MM.1S (cell line): ENCODE measurements around the gene KIZ.

Experiments
- DNase-seq: peaks from one replicate; pipeline ENCODE4 v3.0.0-alpha.2; 2015
- H2AFZ ChIP-seq: fragments of 300-600 bp; sonication (generic); 2 replicates; pipeline ENCODE4 v1.6.0; 2016; ENCODE audit warnings: antibody characterized with exemption, low read length
- H3F3A ChIP-seq: fragments of 300-600 bp; sonication (generic); 2 replicates; pipeline ENCODE4 v1.6.1; 2016; ENCODE audit warnings: mild to moderate bottlenecking, antibody characterized with exemption, low read length, moderate library complexity, mixed read lengths; ENCODE audit not compliant: insufficient read depth
- H3K27ac ChIP-seq: fragments of 300-600 bp; sonication (generic); 2 replicates; pipeline ENCODE4 v1.5.1; 2016; ENCODE audit warnings: mild to moderate bottlenecking, low read length
- H3K27me3 ChIP-seq: fragments of 300-600 bp; sonication (generic); replicated peaks from 2 replicates; pipeline ENCODE4 v1.6.0; 2016; ENCODE audit warnings: low read length; ENCODE audit not compliant: insufficient read depth
- H3K36me3 ChIP-seq: fragments of 300-600 bp; sonication (generic); replicated peaks from 2 replicates; pipeline ENCODE4 v1.6.1; 2016; ENCODE audit warnings: mild to moderate bottlenecking, low read length, mixed read lengths; ENCODE audit not compliant: insufficient read depth
- H3K4me1 ChIP-seq: fragments of 300-600 bp; sonication (generic); 2 replicates; pipeline ENCODE4 v1.6.1; 2016; ENCODE audit warnings: low read length, mixed read lengths
- H3K4me2 ChIP-seq: fragments of 300-600 bp; sonication (generic); 2 replicates; pipeline ENCODE4 v1.6.0; 2016; ENCODE audit warnings: low read depth, low read length
- H3K4me3 ChIP-seq: fragments of 300-600 bp; sonication (generic); 2 replicates; pipeline ENCODE4 v1.5.1; 2016; ENCODE audit warnings: low read length, mixed read lengths
- H3K79me2 ChIP-seq: fragments of 300-600 bp; sonication (generic); 2 replicates; pipeline ENCODE4 v1.6.1; 2016; ENCODE audit warnings: mixed run types, low read length, mixed read lengths
- H3K9ac ChIP-seq: fragments of 300-600 bp; sonication (generic); 2 replicates; pipeline ENCODE4 v1.6.1; 2016; ENCODE audit warnings: low read length, mixed read lengths
- H3K9me2 ChIP-seq: fragments of 300-600 bp; sonication (generic); replicated peaks from 2 replicates; pipeline ENCODE4 v1.6.1; 2016; ENCODE audit warnings: mild to moderate bottlenecking, low read length, mixed read lengths; ENCODE audit not compliant: insufficient read depth
- H3K9me3 ChIP-seq: fragments of 300-600 bp; sonication (generic); replicated peaks from 2 replicates; pipeline ENCODE4 v1.6.1; 2016; ENCODE audit warnings: mild to moderate bottlenecking, low read length, mixed read lengths; ENCODE audit not compliant: insufficient read depth
- H4K20me1 ChIP-seq: fragments of 300-600 bp; sonication (generic); 2 replicates; pipeline ENCODE4 v1.6.1; 2016; ENCODE audit warnings: mild to moderate bottlenecking, low read length, moderate library complexity, mixed read lengths; ENCODE audit not compliant: insufficient read depth
- CTCF ChIP-seq: fragments of 300-600 bp; sonication (generic); IDR thresholded peaks from 2 replicates; pipeline ENCODE4 v1.5.1; 2016; ENCODE audit warnings: antibody characterized with exemption, low read length, mixed read lengths
- EZH2 ChIP-seq: fragments of 300-600 bp; sonication (generic); optimal IDR thresholded peaks from 2 replicates; pipeline ENCODE3; 2017; ENCODE audit warnings: low read depth, mild to moderate bottlenecking, antibody characterized with exemption, low read length, mixed read lengths
- EZH2phosphoT487 ChIP-seq: fragments of 300-600 bp; sonication (generic); IDR thresholded peaks from 2 replicates; pipeline ENCODE4 v1.6.1; 2018; ENCODE audit warnings: antibody characterized with exemption, low read length

KIZ gene

GRCh38 chr20:21209668-21210067, 83.8 kb downstream of the KIZ start:
- no peak overlapping the region for H3K9ac ChIP-seq
- H3K79me2 ChIP-seq: no peaks in the 10 kb centered on the region
- H4K20me1 ChIP-seq: no peaks in the 10 kb centered on the region
- no peak overlapping the region for H3K27ac ChIP-seq
- no peaks in the 10 kb centered on the region for H3K4me1 ChIP-seq
- DNase-seq: no peak
- H3K4me3 ChIP-seq: no peak overlapping the region
- no peak overlapping the region for H2AFZ ChIP-seq
- no peaks in the 10 kb centered on the region for H3K36me3 ChIP-seq
- H3K27me3 ChIP-seq: no peaks in the 10 kb centered on the region
- TF ChIP-seq CTCF: no peak
- no peak for TF ChIP-seq EZH2
- TF ChIP-seq EZH2phosphoT487: no peak
- no peaks in the 10 kb centered on the region for H3K9me2 ChIP-seq
- H3F3A ChIP-seq: no peaks in the 10 kb centered on the region
- no peaks in the 10 kb centered on the region for H3K9me3 ChIP-seq
- no peak overlapping the region for H3K4me2 ChIP-seq

- no peaks in the 10 kb centered on the region for H3K4me1 ChIP-seq
- H2AFZ ChIP-seq: no peak overlapping the region
- H3K9me2 ChIP-seq: no peaks in the 10 kb centered on the region
- no peak for DNase-seq
- H4K20me1 ChIP-seq: no peaks in the 10 kb centered on the region
- H3K79me2 ChIP-seq: no peaks in the 10 kb centered on the region
- no peak overlapping the region for H3K4me2 ChIP-seq
- H3K36me3 ChIP-seq: no peaks in the 10 kb centered on the region
- no peak overlapping the region for H3K4me3 ChIP-seq
- no peak for TF ChIP-seq CTCF
- TF ChIP-seq EZH2: no peak
- H3K27ac ChIP-seq: no peak overlapping the region
- no peak overlapping the region for H3K9ac ChIP-seq
- H3K27me3 ChIP-seq: no peaks in the 10 kb centered on the region
- H3F3A ChIP-seq: no peaks in the 10 kb centered on the region
- H3K9me3 ChIP-seq: no peaks in the 10 kb centered on the region
These were observed 87.8 kb downstream of the KIZ start for GRCh38 chr20:21213691-21214090.

- no peaks in the 10 kb centered on the region for H3F3A ChIP-seq
- H3K4me1 ChIP-seq: no peaks in the 10 kb centered on the region
- no peak overlapping the region for H2AFZ ChIP-seq
- TF ChIP-seq CTCF (no peak), EZH2 (no peak), EZH2phosphoT487 (no peak)
- H3K4me2 ChIP-seq: no peak overlapping the region
- no peak overlapping the region for H3K9ac ChIP-seq
- no peaks in the 10 kb centered on the region for H3K27me3 ChIP-seq
- H3K36me3 ChIP-seq: no peaks in the 10 kb centered on the region
- H3K4me3 ChIP-seq: no peak overlapping the region
- H3K79me2 ChIP-seq: no peaks in the 10 kb centered on the region
- no peaks in the 10 kb centered on the region for H4K20me1 ChIP-seq
- DNase-seq: no peak
- H3K9me2 ChIP-seq: no peaks in the 10 kb centered on the region
- H3K9me3 ChIP-seq: no peaks in the 10 kb centered on the region
- H3K27ac ChIP-seq: no peak overlapping the region
These were observed 88.5 kb downstream of the KIZ start for GRCh38 chr20:21214431-21214830.

- H3K4me1 ChIP-seq: no peaks in the 10 kb centered on the region
- H3K27me3 ChIP-seq: no peaks in the 10 kb centered on the region
- no peak overlapping the region for H3K4me2 ChIP-seq
- DNase-seq: no peak
- H4K20me1 ChIP-seq: no peaks in the 10 kb centered on the region
- no peak overlapping the region for H3K9ac ChIP-seq
- H3K27ac ChIP-seq: no peak overlapping the region
- H3F3A ChIP-seq: no peaks in the 10 kb centered on the region
- no peak overlapping the region for H3K4me3 ChIP-seq
- no peaks in the 10 kb centered on the region for H3K36me3 ChIP-seq
- H2AFZ ChIP-seq: no peak overlapping the region
- no peaks in the 10 kb centered on the region for H3K79me2 ChIP-seq
- no peaks in the 10 kb centered on the region for H3K9me3 ChIP-seq
- H3K9me2 ChIP-seq: no peaks in the 10 kb centered on the region
- TF ChIP-seq EZH2phosphoT487 (no peak), EZH2 (no peak), CTCF (no peak)
These were observed 93.8 kb downstream of the KIZ start for GRCh38 chr20:21219686-21220085.
